DMS153 treated with DMSO at 0.1 percent for 48 hours (cell line): Measurements from ENCODE around the gene VRTN.
"Not testable (repeated sequence)": the region's sequence is repeated elsewhere in the genome, so short reads cannot be mapped to it uniquely, and the experiment has no call there.

Experiments
- DNase-seq: peaks from one replicate; lab custom pipeline; 2025; ENCODE audit not compliant: unreplicated experiment; lab: John Stamatoyannopoulos, UW

The VRTN gene

GRCh38 chr14:74348735-74349463, 628 bp downstream of the VRTN start:
- DNase-seq: no peak

- no peak for DNase-seq
Observed at GRCh38 chr14:74349757-74350156, 1.5 kb downstream of the VRTN start.

GRCh38 chr14:74350211-74350927, 2.1 kb downstream of the VRTN start:
- no peak for DNase-seq

- DNase-seq: no peak
Observed at GRCh38 chr14:74350928-74351323, 2.7 kb downstream of the VRTN start.

GRCh38 chr14:74356892-74357575, 8.8 kb downstream of the VRTN start:
- no peak for DNase-seq

GRCh38 chr14:74357585-74357984, 9.3 kb downstream of the VRTN start:
- no peak for DNase-seq

GRCh38 chr14:74358176-74358829, 10.0 kb downstream of the VRTN start:
- DNase-seq: no peak

GRCh38 chr14:74360163-74360562, 11.9 kb downstream of the VRTN start:
- DNase-seq: no peak

- peak; percentile 45 for DNase-seq
Observed at GRCh38 chr14:74362361-74362915, 14.2 kb downstream of the VRTN start.

GRCh38 chr14:74364271-74364880, 16.1 kb downstream of the VRTN start:
- no peak for DNase-seq

GRCh38 chr14:74368026-74368425, 19.8 kb downstream of the VRTN start:
- DNase-seq: no peak

- no peak for DNase-seq
Observed at GRCh38 chr14:74368441-74368840, 20.2 kb downstream of the VRTN start.

GRCh38 chr14:74377976-74378690, 29.9 kb downstream of the VRTN start:
- DNase-seq: no peak

- DNase-seq: no peak
Observed at GRCh38 chr14:74380172-74380571, 31.9 kb downstream of the VRTN start.

GRCh38 chr14:74380845-74381244, 32.6 kb downstream of the VRTN start:
- no peak for DNase-seq

- DNase-seq: not testable (repeated sequence)
Observed at GRCh38 chr14:74381571-74381970, 33.3 kb downstream of the VRTN start.

- no peak for DNase-seq
Observed at GRCh38 chr14:74382231-74382630, 34.0 kb downstream of the VRTN start.

GRCh38 chr14:74389980-74390379, 41.7 kb downstream of the VRTN start:
- DNase-seq: no peak

GRCh38 chr14:74390505-74390904, 42.2 kb downstream of the VRTN start:
- not testable (repeated sequence) for DNase-seq

GRCh38 chr14:74391479-74391878, 43.2 kb downstream of the VRTN start:
- no peak for DNase-seq
